A673 (cell line): Measurements from ENCODE around the gene VARS2. TPM values are rescaled to one million over a fixed set of nuclear protein-coding genes. Genes with fewer than 3 reads are reported as not detected.

Source experiments
- BruUV-seq: library from RNA; stranded (reverse); fragments of 400-500 nt; replicated peaks from 2 replicates; lab custom pipeline; 2021; lab: Mats Ljungman, UMichigan
- CTCF ChIA-PET: fragments of 300-600 bp; sonication (Branson Sonifier 250); formaldehyde crosslinking; loops from one replicate; lab custom pipeline; 2022; ENCODE audit warnings: antibody characterized with exemption; lab: Charles Lee
- POLR2A ChIA-PET: fragments of 300-600 bp; sonication (Branson Sonifier 250); formaldehyde crosslinking; loops from one replicate; lab custom pipeline; 2022; ENCODE audit warnings: antibody characterized with exemption; ENCODE audit not compliant: low non-redundant PET; lab: Charles Lee
- DNase-seq: peaks from one replicate; pipeline ENCODE4 v3.0.0-alpha.2; 2015; ENCODE audit warnings: low spot score
- H3K27ac ChIP-seq: fragments of 200-600 bp; sonication (generic); 2 replicates; pipeline ENCODE4 v1.5.1; 2016; ENCODE audit warnings: mixed run types, low read depth, mild to moderate bottlenecking, mixed read lengths, antibody characterized with exemption, low read length; ENCODE audit not compliant: poor library complexity, severe bottlenecking
- H3K27me3 ChIP-seq: fragments of 200-600 bp; sonication (generic); replicated peaks from 2 replicates; pipeline ENCODE4 v1.6.1; 2017; ENCODE audit warnings: mixed run types, low read depth, mild to moderate bottlenecking, mixed read lengths, antibody characterized with exemption, low read length; ENCODE audit not compliant: insufficient read depth, poor library complexity
- H3K36me3 ChIP-seq: fragments of 200-600 bp; sonication (generic); 2 replicates; pipeline ENCODE4 v1.6.1; 2016; ENCODE audit warnings: mixed run types, mild to moderate bottlenecking, mixed read lengths, antibody characterized with exemption, low read length; ENCODE audit not compliant: insufficient read depth, poor library complexity, severe bottlenecking
- H3K4me1 ChIP-seq: fragments of 200-600 bp; sonication (generic); 2 replicates; pipeline ENCODE4 v1.6.1; 2017; ENCODE audit warnings: mixed run types, mild to moderate bottlenecking, mixed read lengths, antibody characterized with exemption, low read length; ENCODE audit not compliant: insufficient read depth, poor library complexity, severe bottlenecking
- H3K4me3 ChIP-seq: fragments of 200-600 bp; sonication (generic); 2 replicates; pipeline ENCODE4 v1.5.1; 2016; ENCODE audit warnings: low read depth, mixed run types, mild to moderate bottlenecking, mixed read lengths, low read length; ENCODE audit not compliant: poor library complexity, severe bottlenecking
- H3K9me3 ChIP-seq: fragments of 200-600 bp; sonication (generic); 2 replicates; pipeline ENCODE4 v1.6.1; 2016; ENCODE audit warnings: mixed run types, low read depth, mild to moderate bottlenecking, mixed read lengths, antibody characterized with exemption, low read length; ENCODE audit not compliant: poor library complexity, severe bottlenecking
- CTCF ChIP-seq: fragments of 300-800, 200-600 bp; sonication (generic); conservative IDR thresholded peaks from 2 replicates; pipeline ENCODE4 v1.5.1; 2017; ENCODE audit warnings: low read depth, mild to moderate bottlenecking, antibody characterized with exemption, low read length, moderate library complexity, mixed read lengths
- EZH2 ChIP-seq: fragments of 200-600 bp; sonication (generic); IDR thresholded peaks from 2 replicates; pipeline ENCODE4 v1.6.1; 2017; ENCODE audit warnings: borderline replicate concordance, low read depth, mild to moderate bottlenecking, mixed read lengths, antibody characterized with exemption, low read length; ENCODE audit not compliant: poor library complexity, severe bottlenecking
- intact Hi-C: fragments of 100-400 bp; cut with micrococcal nuclease; formaldehyde crosslinking; loops from one replicate; pipeline ENCODE4 v1.10.0; 2022; ENCODE audit not compliant: unreplicated experiment
- total RNA-seq: library from RNA; stranded (reverse); gene quantifications from 2 replicates; pipeline ENCODE4 v1.2.3, GENCODE V29; 2021

Gene VARS2
- total RNA-seq, 1 experiment from 2014 or later = 48.4 TPM

DNA sequence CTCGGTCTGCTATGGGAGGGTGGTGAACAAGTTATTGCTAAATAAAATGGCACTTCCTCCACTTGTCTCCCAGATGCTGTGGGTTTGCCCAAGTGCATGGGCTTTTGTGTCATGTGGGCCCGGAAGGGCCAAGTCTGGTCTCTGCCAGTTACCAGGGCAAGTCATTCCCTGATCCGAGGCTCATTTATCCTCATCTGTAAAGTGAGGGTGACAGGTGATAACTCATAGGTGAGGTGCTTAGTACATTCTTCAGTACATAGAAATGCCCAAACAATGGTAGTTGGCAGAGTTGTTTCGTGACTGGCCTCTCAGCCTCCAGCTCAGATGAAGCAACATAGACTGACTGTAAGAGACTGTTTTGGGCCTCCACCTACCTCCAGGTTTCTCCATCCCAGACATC is 24.7 kb downstream of the VARS2 start:
- TF ChIP-seq EZH2 (no peak), CTCF (no peak)
- no peaks in the 10 kb centered on the region for H3K36me3 ChIP-seq
- BruUV-seq = no TSS peak
- H3K9me3 ChIP-seq = no peaks in the 10 kb centered on the region
- peaks cover 23% of the 10 kb centered on the region for H3K4me1 ChIP-seq
- ChIA-PET CTCF (no interaction called here), POLR2A (no interaction called here)
- no peak overlapping the region for H3K4me3 ChIP-seq
- intact Hi-C loops = no loop called here
- no peak for DNase-seq
- H3K27ac ChIP-seq = no peak overlapping the region
- no peaks in the 10 kb centered on the region for H3K27me3 ChIP-seq

- TF ChIP-seq CTCF = no peak
- TF ChIP-seq EZH2 = no peak
- H3K27ac ChIP-seq = no peak overlapping the region
- DNase-seq = no peak
These were observed 25.4 kb downstream of the VARS2 start for GRCh38 chr6:30939473-30939872.

DNA sequence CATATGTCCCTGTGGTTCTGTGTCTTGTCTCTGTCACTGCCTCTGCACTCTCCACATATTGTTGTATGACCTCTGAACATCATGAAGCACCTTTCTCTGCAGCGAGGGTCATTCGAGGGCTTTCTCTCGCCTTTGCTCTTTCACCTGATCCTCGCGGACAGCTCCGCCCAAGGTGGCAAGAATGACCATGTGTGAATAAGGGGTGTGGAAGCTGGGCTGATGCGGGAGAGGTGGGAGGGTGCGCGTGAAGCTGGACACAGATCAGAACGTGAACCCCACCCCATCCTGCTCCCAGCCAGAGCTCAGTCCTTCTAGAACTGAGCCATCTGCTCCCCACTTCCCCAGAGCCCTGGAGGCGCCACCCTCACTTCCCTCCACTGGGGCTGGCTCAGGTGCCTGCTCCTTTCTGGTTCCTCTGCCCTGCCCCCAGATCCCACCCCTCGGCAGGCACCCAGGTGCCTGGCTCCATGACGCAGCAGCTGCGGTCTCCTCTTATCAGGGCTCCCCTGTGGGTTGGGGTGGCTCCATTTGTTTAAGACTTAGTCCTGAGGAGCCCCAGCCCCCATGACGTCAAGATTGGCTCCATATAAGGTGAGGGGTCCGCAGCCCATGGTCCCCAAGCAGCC is 26.4 kb downstream of the VARS2 start, which contains the start of gene MUCL3:
Gene MUCL3 (plus strand): TSS at position 613 of the 626 bp plus-strand sequence. CDS start 27 bp downstream, outside the sequence.
- H3K9me3 ChIP-seq = no peaks in the 10 kb centered on the region

More at GRCh38 chr6:30939473-30939872, 25.4 kb downstream of the VARS2 start:
- no peak overlapping the region for H3K4me3 ChIP-seq
- CTCF ChIA-PET = no interaction called here
- H3K27me3 ChIP-seq = no peaks in the 10 kb centered on the region
- BruUV-seq = no TSS peak
- intact Hi-C loops = no loop called here
- H3K4me1 ChIP-seq = peaks cover 23% of the 10 kb centered on the region
- no peaks in the 10 kb centered on the region for H3K9me3 ChIP-seq
- H3K36me3 ChIP-seq = no peaks in the 10 kb centered on the region
- POLR2A ChIA-PET = no interaction called here

More for the DNA sequence above, 26.4 kb downstream of the VARS2 start, which contains the start of gene MUCL3:
- no TSS peak for BruUV-seq
- Histone ChIP-seq H3K27me3 (no peaks in the 10 kb centered on the region), H3K27ac (no peak within 1 kb of the TSS), H3K4me3 (no peak within 1 kb of the TSS), H3K36me3 (no peaks in the 10 kb centered on the region), H3K4me1 (peaks cover 18% of the 10 kb centered on the region)
- ChIA-PET POLR2A (interaction anchor here (0.6 kb wide), 1 partner anchor 119 kb away, joined by 4 read pairs; no protein-coding TSS in a partner anchor), CTCF (interaction anchor here (3.1 kb wide), 1 partner anchor 130 kb away, joined by 11 read pairs; no protein-coding TSS in a partner anchor)
- no peak for TF ChIP-seq EZH2
- no peak for TF ChIP-seq CTCF
- intact Hi-C loops = no loop called here
- DNase-seq = no peak
